DMS114 treated with DMSO at 0.1 percent for 48 hours (cell line): ENCODE data around the gene GSTM4.
"Not testable (repeated sequence)": the region's sequence is repeated elsewhere in the genome, so short reads cannot be mapped to it uniquely, and the experiment has no call there.

Source experiments
- DNase-seq: peaks from one replicate; lab custom pipeline; 2025; ENCODE audit not compliant: unreplicated experiment; lab: John Stamatoyannopoulos, UW

GSTM4 gene

DNA sequence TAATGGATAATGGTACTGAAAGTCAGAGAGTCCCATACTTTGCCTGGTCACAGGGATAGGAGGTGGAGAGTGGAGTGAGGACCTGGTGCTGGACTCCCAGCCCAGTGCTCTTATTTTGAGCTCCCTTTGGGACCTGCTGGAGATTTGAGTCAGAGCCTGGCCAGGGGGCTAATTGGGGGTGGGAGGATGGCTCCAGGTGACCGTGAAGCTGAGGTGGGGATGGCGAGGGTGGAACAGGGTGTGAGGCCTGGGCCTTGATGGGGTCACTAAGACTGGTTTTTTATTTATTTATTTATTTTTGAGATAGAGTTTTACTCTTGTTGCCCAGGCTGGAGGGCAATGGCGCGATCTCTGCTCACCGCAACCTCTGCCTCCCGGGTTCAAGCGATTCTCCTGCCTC is 18.5 kb upstream of the GSTM4 start:
- no peak for DNase-seq

DNA sequence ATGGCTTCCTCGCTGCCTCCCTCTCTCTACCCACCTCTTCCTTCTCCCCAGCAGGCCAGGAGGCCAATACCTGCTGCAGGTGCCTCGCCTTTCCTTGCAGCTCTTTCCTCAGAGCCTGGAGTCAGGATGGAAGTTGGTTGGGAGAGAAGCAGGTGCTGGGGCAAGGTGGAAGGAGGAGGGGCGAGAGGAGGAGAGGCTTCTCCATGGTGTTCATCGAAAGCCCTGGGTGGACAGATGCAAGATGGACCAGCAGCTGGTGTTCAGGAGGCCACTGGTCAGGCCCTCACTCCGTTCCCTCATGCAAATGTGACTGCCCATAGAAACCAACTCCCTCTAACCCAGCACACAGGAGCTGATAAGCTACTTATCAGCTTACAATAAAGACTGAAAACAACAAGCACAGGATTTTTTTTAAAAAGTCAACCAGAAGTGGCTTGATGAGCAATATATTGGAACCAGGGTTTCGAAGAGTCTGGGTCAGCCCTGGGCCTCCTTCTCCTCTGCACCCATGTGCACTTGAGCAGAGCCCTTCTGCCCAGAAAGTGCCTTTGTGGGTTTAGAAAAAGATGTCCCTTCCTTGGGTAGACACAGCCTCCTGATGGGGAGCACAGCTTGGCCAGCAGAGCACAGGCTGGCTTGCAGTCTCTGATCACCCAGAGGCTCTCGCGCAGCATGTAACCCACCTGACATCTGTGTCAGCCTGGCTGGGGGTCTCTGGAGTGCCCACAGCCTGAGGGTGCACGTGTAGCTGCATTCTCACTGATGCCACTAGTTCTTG is 16.6 kb upstream of the GSTM4 start:
- no peak for DNase-seq

DNA sequence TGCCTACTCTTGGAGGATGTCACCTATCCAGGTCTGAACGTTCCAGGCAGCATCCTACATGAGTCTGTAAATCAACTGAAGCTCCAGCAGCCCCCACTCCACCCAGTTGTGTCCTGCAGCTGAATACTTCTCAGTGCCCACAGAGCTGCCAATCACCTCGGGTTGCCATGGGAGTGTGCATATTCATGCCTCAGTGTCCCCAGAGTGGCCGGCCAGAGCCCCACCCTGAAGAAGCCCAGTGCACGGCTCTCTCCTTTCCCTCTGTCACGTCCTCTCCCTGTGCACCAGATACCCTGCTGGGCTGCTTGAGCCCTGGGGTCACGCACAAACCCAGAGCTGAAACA is 16.1 kb upstream of the GSTM4 start:
- DNase-seq = no peak

DNA sequence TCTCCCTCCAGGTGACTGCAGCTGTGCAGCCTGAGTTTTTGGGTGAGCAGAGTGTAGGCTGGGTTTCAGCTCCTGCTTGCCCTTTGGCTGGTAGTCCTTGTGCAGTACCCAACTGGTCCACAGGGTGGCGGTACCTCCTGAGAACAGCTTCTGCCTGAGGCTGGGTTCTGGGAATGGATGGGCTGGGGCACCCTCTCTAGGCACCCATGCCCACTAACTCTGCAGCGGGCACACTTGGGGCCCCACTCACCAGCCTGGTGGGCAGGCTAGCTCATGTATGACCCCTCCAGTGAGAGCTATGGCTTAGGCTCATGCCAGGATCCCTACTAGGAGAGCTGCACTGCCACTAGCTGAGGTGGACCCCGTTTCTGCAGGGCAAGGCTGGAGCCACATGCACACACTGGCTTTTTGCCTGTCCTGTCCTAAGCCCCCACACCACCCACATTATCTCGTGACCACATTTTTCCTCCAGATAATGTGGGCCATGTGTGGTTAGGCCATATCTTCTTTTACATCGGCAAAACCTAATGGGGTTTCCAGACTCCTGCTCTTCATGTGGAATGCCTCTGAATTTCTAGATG is 15.5 kb upstream of the GSTM4 start:
- DNase-seq = peak; percentile 54

DNA sequence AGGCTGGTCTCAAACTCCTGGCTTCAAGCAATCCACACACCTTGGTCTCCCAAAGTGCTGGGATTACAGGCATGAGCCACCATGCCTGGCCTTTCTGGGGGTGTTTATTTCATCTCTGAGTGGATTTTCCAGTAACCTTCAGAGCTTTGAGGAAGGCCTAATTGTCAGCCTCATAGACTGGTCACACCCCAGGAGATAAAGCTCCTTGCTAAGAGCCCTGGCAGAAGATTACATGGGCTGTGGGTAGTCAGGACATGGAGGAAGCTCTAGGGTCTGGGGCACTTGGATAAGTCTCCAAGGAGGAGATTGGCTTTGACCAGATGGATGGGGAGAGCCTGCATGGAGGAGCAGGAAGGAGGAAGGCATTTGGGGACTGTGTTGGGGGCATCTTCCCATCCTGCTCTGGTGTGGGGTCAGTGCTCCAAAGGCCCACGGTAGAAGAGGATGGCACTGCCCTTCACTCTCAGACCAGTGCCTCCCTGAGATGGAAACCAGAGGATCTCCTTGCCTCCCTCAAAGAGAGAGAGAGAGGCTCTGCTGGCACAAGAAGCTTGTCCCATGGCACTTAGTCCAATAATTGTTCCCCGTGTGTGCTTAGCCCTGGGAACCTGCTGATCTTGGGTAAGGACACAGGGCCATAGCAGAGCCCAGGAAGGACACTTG is 14.7 kb upstream of the GSTM4 start:
- no peak for DNase-seq

DNA sequence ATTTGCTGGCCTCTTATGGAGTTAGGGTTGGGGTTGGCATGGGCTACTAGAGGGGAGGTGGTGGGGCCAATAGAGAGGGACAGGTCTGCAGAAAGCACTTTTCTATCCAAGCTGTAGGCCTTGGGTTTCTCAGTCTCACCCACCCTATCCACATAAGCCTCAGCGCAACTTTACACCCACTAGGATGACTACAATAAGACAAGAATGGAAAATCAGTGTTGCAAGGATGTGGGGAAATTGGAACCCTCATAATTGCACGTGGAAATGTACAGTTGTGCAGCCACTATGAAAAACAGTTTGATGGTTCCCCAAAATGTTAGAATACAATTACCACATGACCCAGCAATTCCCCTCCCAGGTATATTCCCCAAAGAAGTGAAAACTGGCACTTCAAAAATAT is 14.0 kb upstream of the GSTM4 start:
- no peak for DNase-seq

DNA sequence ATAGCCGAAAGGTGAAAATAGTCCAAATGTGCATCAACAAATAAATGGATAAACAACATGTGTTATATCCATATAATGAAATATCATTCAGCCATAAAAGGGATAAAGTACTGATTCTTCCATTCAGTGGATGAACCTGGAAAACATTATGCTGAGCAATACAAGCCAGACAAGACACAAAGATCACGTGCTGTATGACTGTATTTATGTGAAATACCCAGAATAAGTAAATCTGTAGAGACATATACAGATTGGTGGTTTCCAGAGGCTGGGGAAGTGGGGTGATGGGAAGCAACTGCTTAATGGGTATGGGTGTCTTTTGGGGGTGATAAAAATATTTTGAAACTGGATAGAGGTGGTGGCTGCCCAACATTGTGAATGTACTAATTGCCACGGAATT is 13.3 kb upstream of the GSTM4 start:
- no peak for DNase-seq

DNA sequence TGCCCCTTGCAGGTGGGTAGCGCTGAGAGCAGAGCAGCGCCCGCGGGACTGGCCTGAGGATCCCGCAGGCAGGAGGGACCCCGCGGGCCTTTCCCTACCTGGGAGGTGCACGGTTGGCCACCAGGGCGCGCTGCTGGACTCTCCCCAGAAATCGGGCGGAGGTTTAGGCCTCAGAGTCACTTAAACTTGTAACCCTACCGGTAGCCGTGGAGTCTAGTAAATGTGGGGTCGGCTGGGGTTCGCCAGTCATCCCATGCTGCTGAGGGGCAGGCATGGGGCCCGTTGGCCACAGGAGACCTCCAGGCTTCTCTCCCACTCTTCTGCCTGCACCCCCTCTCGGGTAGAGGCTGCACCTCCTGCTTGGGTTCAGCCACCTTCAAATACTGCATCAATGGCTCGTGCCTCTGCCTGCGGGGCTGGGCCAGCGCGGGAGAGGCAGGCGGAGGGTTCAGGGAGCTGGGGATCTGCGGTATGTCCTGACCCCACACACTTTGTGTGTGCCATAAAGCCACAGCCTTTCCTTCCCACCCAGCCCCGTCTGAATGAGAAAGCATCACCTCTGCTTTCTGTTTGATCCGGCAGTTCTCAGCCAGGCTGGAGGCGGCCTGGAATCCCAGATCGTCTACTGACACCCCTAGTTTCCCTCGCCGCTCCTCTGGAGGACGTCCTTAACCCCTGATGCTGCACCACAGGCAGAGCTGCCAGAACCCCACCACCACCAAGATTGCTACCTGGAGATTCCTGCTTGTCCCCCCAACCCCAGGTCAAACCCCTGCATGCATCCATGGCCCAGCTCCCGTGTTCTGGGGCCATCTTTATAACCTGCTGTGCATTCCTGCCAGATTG is 12.3 kb upstream of the GSTM4 start:
- DNase-seq = no peak

DNA sequence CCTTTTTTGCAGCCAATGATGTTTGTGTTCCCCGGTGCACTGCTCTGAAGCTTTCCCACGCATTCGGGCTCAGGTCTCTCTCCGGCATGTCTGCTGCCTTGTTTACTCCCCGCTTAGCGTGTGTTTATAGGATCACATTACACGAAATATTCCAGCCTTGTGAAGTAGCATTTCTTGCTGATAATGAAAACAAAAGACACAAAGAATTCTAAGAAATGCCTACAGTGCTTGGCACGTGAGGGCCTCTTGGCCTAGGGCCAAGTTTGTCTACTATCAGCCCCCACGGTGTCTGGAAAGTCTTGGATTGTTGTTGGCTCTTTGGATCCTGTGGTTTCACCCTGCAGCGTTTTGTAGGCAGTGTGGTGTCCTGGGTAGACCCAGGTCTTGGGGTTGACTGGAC is 11.2 kb upstream of the GSTM4 start:
- no peak for DNase-seq

DNA sequence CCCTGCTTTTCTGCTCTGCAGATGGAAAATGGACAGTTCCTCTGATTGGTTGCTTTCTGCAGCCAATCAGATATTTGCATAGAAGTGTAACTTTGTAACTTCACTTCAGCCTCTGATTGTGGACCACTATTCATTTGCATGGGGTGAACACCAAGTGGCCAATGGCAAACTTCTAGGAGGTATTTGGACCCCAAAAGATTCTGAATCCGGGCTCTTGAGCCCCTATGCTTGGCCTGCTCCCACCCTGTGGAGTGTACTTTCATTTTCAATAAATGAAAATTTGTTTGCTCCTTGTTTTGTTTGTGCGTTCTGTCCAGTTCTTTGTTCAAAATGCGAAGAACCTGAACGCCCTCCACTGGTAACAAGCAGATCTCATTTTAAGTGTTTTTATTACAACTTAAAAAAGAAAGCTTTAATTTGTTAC is 6.4 kb upstream of the GSTM4 start:
- peak; percentile 62 for DNase-seq

DNA sequence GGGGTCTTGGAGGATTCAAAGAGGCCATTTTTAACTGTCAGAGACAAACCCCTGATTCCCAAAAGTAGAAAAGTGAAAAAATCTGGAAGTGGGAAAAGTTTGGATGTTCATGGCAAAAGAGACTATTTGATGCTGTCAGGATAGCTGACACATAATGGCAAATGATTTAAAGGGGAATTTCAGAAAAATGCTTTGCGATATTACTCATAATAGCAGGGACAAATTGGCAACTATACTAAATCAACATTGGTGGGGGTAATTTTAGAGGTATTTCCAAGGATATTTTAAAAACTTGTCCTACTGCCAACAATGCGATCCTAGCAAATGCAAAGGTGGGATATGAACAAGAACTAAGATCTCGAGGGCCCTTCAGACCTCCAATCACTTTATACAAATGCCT is 5.3 kb upstream of the GSTM4 start:
- DNase-seq = no peak

DNA sequence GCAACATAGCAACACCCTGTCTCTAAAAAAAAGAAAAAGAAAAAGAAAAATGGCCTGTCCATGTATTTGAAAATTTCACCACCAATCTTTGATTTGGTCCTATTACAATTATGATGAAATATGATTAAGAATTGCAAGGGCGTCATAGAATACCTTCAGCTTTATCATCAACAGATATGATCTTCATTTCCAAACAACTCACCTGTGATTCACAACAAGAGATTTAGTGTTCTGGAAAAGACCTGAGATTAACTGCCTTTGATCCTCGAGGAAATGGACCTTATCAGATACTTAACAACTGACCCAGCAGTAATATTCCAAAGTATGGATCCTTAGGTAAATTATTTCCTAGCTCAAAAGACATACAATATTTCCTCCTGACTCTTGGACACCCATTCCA is 3.5 kb upstream of the GSTM4 start:
- DNase-seq = no peak

DNA sequence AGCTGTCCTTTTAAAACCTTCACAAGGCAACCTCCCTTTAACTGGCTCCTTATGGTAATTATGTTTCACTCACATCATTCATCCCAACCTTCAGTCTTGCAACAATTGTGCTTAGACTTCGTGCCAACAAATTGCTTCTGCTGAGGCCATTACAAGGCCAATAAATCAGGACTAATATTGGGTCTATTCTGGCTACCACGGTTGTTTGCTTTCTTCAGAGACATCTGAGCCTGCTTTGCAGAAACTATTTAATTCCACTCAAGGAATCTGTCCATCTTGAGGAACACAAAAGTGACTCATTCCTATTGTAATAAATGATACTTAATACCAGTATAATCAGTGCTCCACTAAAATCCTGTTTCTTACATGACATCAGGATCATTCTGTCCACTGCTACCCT is 2.6 kb upstream of the GSTM4 start:
- DNase-seq = no peak

DNA sequence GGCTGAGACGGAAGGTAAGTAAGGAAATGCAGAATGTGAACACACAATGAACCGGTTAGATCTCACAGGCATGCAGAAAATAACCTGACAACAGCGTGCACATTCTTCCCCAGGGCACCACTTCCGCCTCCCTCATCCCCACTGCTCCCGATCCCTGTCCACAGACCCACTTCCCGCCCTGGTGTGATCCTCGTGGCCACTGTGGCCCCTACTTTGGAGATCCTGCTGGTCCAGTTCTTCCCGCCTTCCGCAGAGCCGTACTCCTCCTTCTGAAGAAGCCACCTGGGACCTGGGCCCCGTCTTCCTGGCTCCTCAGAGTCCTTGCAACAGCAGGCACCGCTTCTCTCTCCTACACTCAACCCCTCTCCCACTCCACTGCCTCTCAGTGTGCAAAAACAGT is 1.4 kb upstream of the GSTM4 start:
- DNase-seq = no peak

DNA sequence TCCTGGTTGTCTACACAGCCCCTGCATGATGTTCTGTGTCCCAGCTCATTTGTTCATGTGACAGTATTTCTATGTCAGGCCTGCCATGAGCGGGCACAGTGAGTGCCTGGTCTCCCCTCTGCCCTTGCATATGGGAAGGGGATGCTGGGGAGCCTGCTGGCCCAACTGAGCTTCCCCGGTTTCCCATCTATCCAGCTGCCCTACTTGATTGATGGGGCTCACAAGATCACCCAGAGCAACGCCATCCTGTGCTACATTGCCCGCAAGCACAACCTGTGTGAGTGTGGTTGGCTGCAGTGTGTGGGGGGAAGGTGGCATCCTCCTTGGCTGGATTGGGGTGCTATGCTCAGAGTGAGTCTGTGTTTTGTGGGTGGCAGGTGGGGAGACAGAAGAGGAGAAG is 1.5 kb downstream of the GSTM4 start:
- DNase-seq = no peak

DNA sequence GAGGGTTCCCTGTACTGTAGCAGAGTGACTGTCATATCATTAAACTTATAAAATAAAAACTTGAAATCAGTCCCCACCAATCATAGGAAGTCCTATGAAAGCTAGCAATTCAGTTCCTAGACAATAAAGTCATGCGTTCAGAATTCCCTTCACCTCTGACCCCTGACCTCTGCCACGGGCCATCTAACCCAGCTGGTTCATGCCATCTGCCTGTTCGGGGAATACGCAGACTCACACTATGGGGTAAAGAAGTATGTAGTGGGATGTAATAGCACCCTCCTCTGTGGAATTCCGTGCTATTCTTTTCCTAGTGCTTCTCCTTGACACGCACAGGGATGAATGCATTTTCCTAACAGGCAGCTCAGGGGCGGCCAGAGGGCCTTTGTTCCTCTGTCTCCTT is 2.1 kb downstream of the GSTM4 start:
- DNase-seq = no peak

DNA sequence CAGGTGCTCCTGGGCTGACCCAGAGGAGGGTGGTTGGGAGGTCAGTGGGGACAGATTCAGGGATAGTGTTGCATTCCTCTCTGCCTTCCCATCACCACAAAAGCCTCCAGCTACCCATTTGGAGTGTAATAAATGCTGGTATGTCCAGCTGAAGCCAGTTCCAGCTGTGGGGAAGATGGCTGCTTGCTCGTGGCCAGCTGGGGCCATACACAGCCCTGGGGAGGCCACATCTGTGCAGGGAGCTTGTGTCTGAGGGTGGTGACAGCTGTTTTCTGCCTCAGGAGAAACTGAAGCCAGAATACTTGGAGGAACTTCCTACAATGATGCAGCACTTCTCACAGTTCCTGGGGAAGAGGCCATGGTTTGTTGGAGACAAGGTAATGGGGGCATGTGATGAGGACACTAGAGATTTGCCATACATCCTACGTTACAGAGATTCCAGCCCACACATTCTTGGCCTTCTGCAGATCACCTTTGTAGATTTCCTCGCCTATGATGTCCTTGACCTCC is 2.7 kb downstream of the GSTM4 start:
- DNase-seq = no peak

DNA sequence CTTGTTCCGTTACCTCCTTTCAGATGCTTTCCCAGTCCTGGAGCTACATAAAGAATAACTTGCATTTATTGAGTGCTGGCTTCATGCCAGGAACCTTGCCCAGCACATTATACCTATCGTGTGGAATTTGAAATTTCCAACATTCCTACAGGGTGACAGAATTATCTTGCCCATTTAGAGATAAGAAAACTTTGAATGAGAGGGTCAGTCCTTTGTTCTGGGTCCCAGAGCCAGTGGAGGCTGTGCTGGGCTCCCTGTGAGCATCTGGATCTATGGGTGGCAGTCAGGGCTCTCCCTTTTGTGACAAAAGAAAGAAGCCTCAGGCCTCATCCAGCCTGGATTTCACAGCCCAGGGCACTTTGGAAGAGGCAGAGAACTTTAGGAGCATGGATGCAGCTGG is 3.2 kb downstream of the GSTM4 start:
- DNase-seq = no peak

DNA sequence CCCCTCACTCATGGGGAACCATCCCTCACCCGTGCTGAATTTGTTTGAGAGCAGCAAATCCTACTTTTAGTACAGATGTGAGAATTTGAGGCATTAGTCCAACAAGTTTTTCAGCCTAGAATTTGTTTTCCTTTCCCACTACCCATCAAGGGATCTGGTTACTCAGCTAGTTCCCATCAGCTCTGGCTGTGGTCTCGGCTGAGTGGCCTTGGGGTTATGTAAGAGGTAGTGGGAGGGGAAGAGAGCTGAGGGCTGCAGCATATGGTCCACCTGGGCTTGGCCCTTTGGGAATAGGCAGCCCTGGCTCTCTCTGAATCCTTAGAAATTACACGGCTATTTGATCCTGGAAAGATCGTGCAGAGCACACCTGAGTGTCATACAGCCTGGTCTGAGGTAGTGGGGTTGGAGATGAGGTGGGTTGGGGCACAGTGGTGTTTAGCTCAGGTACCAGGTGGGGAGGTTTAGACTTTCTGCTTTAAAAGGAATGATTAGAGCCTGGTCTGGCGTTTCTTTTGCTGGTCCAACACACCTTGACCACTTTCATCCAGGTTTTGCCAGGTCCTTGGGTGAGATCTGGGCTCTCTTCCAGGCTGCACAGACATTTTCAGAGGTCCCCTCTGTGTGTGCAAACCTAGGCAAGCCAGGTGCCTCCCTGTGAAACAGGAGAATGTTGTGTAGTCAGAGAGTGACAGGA is 4.2 kb downstream of the GSTM4 start:
- DNase-seq = no peak

DNA sequence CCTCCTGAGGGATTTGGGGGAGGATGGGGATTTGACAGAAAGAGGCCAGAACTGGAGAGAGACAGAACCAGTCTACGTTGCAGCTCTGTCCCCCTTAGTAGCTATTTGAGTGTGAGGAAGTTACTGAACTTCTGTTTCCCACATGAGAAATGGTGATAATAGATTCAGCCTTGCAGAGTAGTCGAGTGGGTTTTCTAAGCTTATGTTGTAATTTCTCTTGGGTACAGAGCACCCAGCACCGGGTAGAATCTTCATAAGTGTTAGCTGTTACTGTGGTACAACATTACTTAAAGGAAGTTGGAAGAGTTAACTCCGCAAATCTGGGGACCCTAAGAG is 4.8 kb downstream of the GSTM4 start:
- not testable (repeated sequence) for DNase-seq

DNA sequence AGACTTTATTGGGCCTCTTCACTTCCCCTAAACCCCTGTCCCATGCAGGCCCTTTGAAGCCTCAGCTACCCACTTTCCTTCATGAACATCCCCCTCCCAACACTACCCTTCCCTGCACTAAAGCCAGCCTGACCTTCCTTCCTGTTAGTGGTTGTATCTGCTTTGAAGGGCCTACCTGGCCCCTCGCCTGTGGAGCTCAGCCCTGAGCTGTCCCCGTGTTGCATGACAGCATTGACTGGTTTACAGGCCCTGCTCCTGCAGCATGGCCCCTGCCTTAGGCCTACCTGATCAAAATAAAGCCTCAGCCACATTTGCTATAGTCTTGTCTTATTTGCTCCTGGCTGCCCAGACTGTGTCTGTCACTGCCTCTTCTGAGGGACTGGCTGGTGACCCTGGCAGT is 5.5 kb downstream of the GSTM4 start:
- no peak for DNase-seq
